ENCODE data around the gene BCL10. TPM values are rescaled to one million over a fixed set of nuclear protein-coding genes. Genes with fewer than 3 reads are reported as not detected.

The BCL10 gene
- total RNA-seq, 4 donors from 2014 or later = 12.6 to 20.3 (median 13.0) TPM

- 24% methylated on average over 25 to 27 of the region's 27 CpGs for WGBS, 2 donors
- peak; percentile 72 to 85 for DNase-seq (ENCODE audit: low spot score in 2 of 2)
- Histone ChIP-seq H3K27ac (no peak overlapping the region), H3K9me3 (no peaks in the 10 kb centered on the region), H3K4me3 (no peak overlapping the region), H3K4me1 (peaks cover 0 to 10% (median 0%) of the 10 kb centered on the region in 4 donors), H3K36me3 (no peaks in the 10 kb centered on the region), H3K27me3 (no peaks in the 10 kb centered on the region)
- TF ChIP-seq CTCF (IDR thresholded peaks at IDR 0.05) (peak; percentile 81 to 97 (median 96)), POLR2A (IDR thresholded peaks at IDR 0.05) (no peak)
These were observed 31.8 kb upstream of the BCL10 start for GRCh38 chr1:85307987-85308832.

GRCh38 chr1:85306236-85306635 is 29.8 kb upstream of the BCL10 start:
- H3K4me1 ChIP-seq = peaks cover 0 to 10% (median 0%) of the 10 kb centered on the region in 4 donors
- WGBS, 2 donors = 92 to 95% methylated on average over 4 of the region's 4 CpGs

GRCh38 chr1:85303440-85304162 is 27.2 kb upstream of the BCL10 start:
- H3K27me3 ChIP-seq = no peaks in the 10 kb centered on the region
- H3K36me3 ChIP-seq = no peaks in the 10 kb centered on the region
- no peaks in the 10 kb centered on the region for H3K9me3 ChIP-seq
- peaks cover 0 to 8% (median under 1%) of the 10 kb centered on the region in 4 donors for H3K4me1 ChIP-seq
- WGBS, 2 donors = 91 to 94% methylated on average over 4 of the region's 4 CpGs
- no peak for DNase-seq (ENCODE audit: low spot score in 2 of 2)
- H3K4me3 ChIP-seq = no peak overlapping the region
- H3K27ac ChIP-seq = no peak overlapping the region
- no peak for TF ChIP-seq CTCF (IDR thresholded peaks at IDR 0.05)
- TF ChIP-seq EP300 (IDR thresholded peaks at IDR 0.05) = no peak
- no peak for TF ChIP-seq POLR2A (IDR thresholded peaks at IDR 0.05)

More at GRCh38 chr1:85306236-85306635, 29.8 kb upstream of the BCL10 start:
- no peak for TF ChIP-seq CTCF (IDR thresholded peaks at IDR 0.05)
- TF ChIP-seq EP300 (IDR thresholded peaks at IDR 0.05) = no peak
- no peak for TF ChIP-seq POLR2A (IDR thresholded peaks at IDR 0.05)
- DNase-seq (ENCODE audit: low spot score in 2 of 2) = no peak
- no peaks in the 10 kb centered on the region for H3K9me3 ChIP-seq
- no peak overlapping the region for H3K4me3 ChIP-seq
- H3K36me3 ChIP-seq = no peaks in the 10 kb centered on the region
- H3K27ac ChIP-seq = no peak overlapping the region
- no peaks in the 10 kb centered on the region for H3K27me3 ChIP-seq

GRCh38 chr1:85300140-85300539 is 23.7 kb upstream of the BCL10 start:
- no peak overlapping the region for H3K27ac ChIP-seq
- TF ChIP-seq EP300 (IDR thresholded peaks at IDR 0.05) (no peak), POLR2A (IDR thresholded peaks at IDR 0.05) (no peak), CTCF (IDR thresholded peaks at IDR 0.05) (no peak)

More at GRCh38 chr1:85300140-85300539, 23.7 kb upstream of the BCL10 start:
- Histone ChIP-seq H3K4me3 (no peak overlapping the region), H3K36me3 (no peaks in the 10 kb centered on the region), H3K27me3 (no peaks in the 10 kb centered on the region), H3K4me1 (peaks cover 0 to 14% (median 4%) of the 10 kb centered on the region in 4 donors), H3K9me3 (no peaks in the 10 kb centered on the region)
- 59 to 76% methylated on average over 3 of the region's 3 CpGs for WGBS, 2 donors
- no peak for DNase-seq (ENCODE audit: low spot score in 2 of 2)

Measured in tibial nerve (tissue), 4 donors.